ENCODE data around the gene MYLK2. TPM values are rescaled to one million over a fixed set of nuclear protein-coding genes. Genes with fewer than 3 reads are reported as not detected.
A peak's percentile ranks its signal among the peaks of the same experiment; 100 is the strongest.

MYLK2 gene
- total RNA-seq, 8 experiments from 2014 or later, result 0.16 to 1.1 (median 0.51) TPM

GRCh38 chr20:31875671-31876070 lies 56.5 kb downstream of the MYLK2 start:
- WGBS, 10 experiments, result 41 to 100% (median 85%) methylated on average over 2 of the region's 2 CpGs; no CpG with 5 or more reads in 1 of the 10 experiments
- no peak overlapping the region for H3K27ac ChIP-seq

GRCh38 chr20:31877684-31878083 lies 58.5 kb downstream of the MYLK2 start:
- Histone ChIP-seq H3K27ac (no peak overlapping the region), H3K4me1 (replicated peaks in 1 of 2) (peaks cover 0 to 11% of the 10 kb centered on the region in 2 donors), H3K4me3 (no peak overlapping the region)
- ATAC-seq (replicated peaks in 6 of 8), result no peak
- in situ Hi-C loops (cut with MboI; ENCODE audit: low pct_unique_long_range_greater_than_20kb in 2 of 9, low sequenced_read_pairs in 9 of 9, unreplicated experiment in 9 of 9), result no loop called here

More at GRCh38 chr20:31875671-31876070, 56.5 kb downstream of the MYLK2 start:
- in situ Hi-C loops (cut with MboI; ENCODE audit: low pct_unique_long_range_greater_than_20kb in 2 of 9, low sequenced_read_pairs in 9 of 9, unreplicated experiment in 9 of 9), result no loop called here
- Histone ChIP-seq H3K4me1 (replicated peaks in 1 of 2) (peaks cover 3 to 21% of the 10 kb centered on the region in 2 donors), H3K4me3 (no peak overlapping the region)
- ATAC-seq (replicated peaks in 6 of 8), result no peak

- Histone ChIP-seq H3K4me1 (replicated peaks in 1 of 2) (peaks cover 0 to 5% of the 10 kb centered on the region in 2 donors), H3K27ac (peak overlapping the region in 1 of 2 donors; percentile 4), H3K4me3 (peak overlapping the region; percentile 34 to 44 (median 35))
- in situ Hi-C loops (cut with MboI; ENCODE audit: low pct_unique_long_range_greater_than_20kb in 2 of 9, low sequenced_read_pairs in 9 of 9, unreplicated experiment in 9 of 9), result no loop called here
- ATAC-seq (replicated peaks in 6 of 8), result peak; percentile 99 to 100 (median 99)
- WGBS, 10 experiments, result 0 to 84% (median 7%) methylated on average over 3 to 28 of the region's 45 CpGs; no CpG with 5 or more reads in 3 of the 10 experiments
Observed at GRCh38 chr20:31879143-31879987, 60.2 kb downstream of the MYLK2 start.

GRCh38 chr20:31881945-31882344 lies 62.8 kb downstream of the MYLK2 start:
- WGBS, 10 experiments, result 8 to 91% (median 60%) methylated on average over 2 to 5 of the region's 5 CpGs; no CpG with 5 or more reads in 1 of the 10 experiments
- in situ Hi-C loops (cut with MboI; ENCODE audit: low pct_unique_long_range_greater_than_20kb in 2 of 9, low sequenced_read_pairs in 9 of 9, unreplicated experiment in 9 of 9), result no loop called here
- H3K4me1 ChIP-seq (replicated peaks in 1 of 2), result peaks cover 0 to 5% of the 10 kb centered on the region in 2 donors
- no peak for ATAC-seq (replicated peaks in 6 of 8)
- H3K4me3 ChIP-seq, result no peak overlapping the region
- H3K27ac ChIP-seq, result no peak overlapping the region

GRCh38 chr20:31883829-31884228 lies 64.7 kb downstream of the MYLK2 start:
- no peak overlapping the region for H3K27ac ChIP-seq
- ATAC-seq (replicated peaks in 6 of 8), result no peak
- H3K4me3 ChIP-seq, result no peak overlapping the region
- in situ Hi-C loops (cut with MboI; ENCODE audit: low pct_unique_long_range_greater_than_20kb in 2 of 9, low sequenced_read_pairs in 9 of 9, unreplicated experiment in 9 of 9), result no loop called here
- H3K4me1 ChIP-seq (replicated peaks in 1 of 2), result peaks cover 0 to 5% of the 10 kb centered on the region in 2 donors

Other genes starting within 250 kb of the MYLK2 start
- 10 to 100 TPM; 10.0 to 64.5 (median 19.6) TPM for gene ID1, start 214.1 kb upstream of the MYLK2 start, total RNA-seq
- gene COX4I2, start 181.4 kb upstream of the MYLK2 start, total RNA-seq, result not detected
- 10 to 100 TPM; 23.8 to 80.9 (median 37.7) TPM for gene BCL2L1, start 96.5 kb upstream of the MYLK2 start, total RNA-seq
- 10 to 100 TPM in 3 of 8 experiments, 1 to 10 TPM in 5; 1.1 to 75.3 (median 6.1) TPM for gene TPX2, start 80.1 kb upstream of the MYLK2 start, total RNA-seq
- gene FOXS1, start 26.2 kb downstream of the MYLK2 start, total RNA-seq, result 10 to 100 TPM in 1 of 8 experiments, 1 to 10 TPM in 2, under 1 TPM in 4, not detected in 1; 0.31 to 35.7 (median 0.64) TPM
- 10 to 100 TPM in 5 of 8 experiments, 1 to 10 TPM in 3; 1.8 to 30.0 (median 14.5) TPM for gene DUSP15, start 51.2 kb downstream of the MYLK2 start, total RNA-seq
- 10 to 100 TPM in 1 of 8 experiments, 1 to 10 TPM in 6, under 1 TPM in 1; 0.76 to 12.0 (median 2.5) TPM for gene TTLL9, start 51.3 kb downstream of the MYLK2 start, total RNA-seq
- 10 to 100 TPM; 16.4 to 46.5 (median 22.2) TPM for gene PDRG1, start 132.7 kb downstream of the MYLK2 start, total RNA-seq
- gene XKR7, start 148.8 kb downstream of the MYLK2 start, total RNA-seq, result 10 to 100 TPM in 4 of 8 experiments, 1 to 10 TPM in 2, under 1 TPM in 2; 0.13 to 35.6 (median 9.1) TPM
- 1 to 10 TPM in 2 of 8 experiments, under 1 TPM in 4, not detected in 2; 0.15 to 1.4 (median 0.84) TPM for gene CCM2L, start 191.1 kb downstream of the MYLK2 start, total RNA-seq
- 10 to 100 TPM in 3 of 8 experiments, under 1 TPM in 5; 0.11 to 73.4 (median 0.56) TPM for gene HCK, start 232.9 kb downstream of the MYLK2 start, total RNA-seq

Measured in motor neuron (in vitro differentiated cells).